HG03025 (cell line): ENCODE data around the gene UBE2D3.

Experiments
- ATAC-seq: cut with Tn5 transposase; IDR thresholded peaks from one replicate; pipeline ENCODE4 v1.9.1; 2021; ENCODE audit warnings: mild to moderate bottlenecking, moderate library complexity; ENCODE audit not compliant: unreplicated experiment, low FRiP score

The UBE2D3 gene

DNA sequence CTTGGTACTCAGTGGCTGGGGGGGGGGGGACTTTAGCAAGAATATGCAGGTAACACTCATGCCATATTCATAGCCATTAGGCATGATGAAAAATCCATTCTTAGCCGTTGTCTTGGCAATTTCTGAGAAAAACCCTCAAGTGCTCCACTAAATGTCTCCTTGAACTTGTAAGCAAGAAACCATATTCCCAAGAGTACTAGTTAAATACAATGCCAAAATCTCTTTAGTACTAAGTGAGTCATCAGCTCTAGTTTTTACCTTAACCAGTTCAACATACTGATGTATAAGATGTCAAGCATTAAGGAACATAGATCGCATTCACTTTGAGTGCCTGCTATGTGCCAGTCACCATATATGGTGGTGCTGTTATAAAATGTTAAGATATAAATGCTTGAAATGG lies 27.5 kb downstream of the UBE2D3 start:
- no peak for ATAC-seq

DNA sequence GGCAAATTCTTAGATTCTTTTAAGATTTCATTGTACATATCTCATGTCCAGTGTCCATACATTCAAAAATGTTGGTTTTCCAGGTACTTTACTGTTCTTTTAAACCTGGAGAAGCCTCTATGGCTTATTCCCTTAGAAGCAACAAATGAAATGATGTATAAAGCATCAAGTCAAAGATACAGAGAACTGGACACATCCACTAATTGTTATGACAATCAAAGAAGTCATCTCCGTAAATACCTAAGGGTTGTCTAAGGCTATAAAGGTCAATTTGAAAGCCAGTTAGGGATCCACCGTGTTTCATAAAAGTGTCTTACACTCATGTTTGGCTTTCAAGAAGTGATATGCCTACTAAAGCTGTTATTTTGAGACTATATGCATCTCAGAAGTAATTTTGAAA lies 32.4 kb downstream of the UBE2D3 start:
- no peak for ATAC-seq

DNA sequence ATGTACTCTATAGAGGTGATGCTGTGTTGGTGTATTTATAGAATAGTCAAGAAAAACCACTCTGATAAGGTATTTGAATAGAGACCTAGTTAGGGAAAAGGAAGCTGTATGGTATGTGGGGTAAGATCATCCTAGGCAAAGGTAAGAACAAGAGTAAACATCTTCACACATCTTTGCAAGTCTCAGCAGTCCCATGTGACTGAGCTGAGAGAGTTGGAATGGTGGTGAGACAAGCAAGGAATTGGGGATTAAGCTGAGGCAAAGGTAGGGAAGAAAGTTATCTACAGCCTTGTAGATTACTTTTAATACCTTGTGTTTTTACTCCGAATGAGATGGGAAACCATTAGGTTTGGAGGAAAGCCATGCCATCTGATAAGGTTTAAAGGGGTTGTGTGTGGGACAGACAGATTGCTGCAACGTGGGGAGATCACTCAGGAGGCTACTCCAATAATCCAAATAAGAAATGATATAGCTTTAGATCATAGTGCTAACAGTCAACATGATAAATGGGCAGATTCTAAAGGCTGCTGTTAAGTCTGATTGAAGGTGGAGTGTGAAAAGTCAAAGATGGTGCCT lies 34.9 kb downstream of the UBE2D3 start:
- no peak for ATAC-seq

DNA sequence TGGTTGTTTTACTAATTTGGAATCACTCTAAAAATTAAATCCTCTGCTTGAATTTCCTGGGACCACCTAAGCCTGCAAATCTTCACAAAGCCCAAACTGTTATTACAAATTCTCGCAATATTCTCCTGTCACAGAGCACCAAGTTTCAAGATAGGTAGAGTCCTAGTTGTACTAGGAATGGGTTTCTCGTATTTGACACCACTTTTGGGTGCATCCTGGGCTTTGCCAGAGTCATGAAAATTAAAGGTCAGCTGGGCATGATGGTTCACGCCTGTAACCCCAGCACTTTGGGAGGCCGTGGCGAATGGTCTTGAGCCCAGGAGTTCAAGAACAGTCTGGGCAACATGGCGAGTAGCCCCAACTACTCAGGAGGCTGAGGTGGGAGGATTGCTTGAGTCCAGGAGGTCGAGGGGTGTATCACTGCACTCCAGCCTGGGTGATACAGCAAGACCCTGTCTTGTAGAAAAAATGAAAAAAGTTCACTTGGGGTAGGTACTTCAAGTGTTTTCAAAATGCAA lies 36.0 kb downstream of the UBE2D3 start:
- no peak for ATAC-seq

DNA sequence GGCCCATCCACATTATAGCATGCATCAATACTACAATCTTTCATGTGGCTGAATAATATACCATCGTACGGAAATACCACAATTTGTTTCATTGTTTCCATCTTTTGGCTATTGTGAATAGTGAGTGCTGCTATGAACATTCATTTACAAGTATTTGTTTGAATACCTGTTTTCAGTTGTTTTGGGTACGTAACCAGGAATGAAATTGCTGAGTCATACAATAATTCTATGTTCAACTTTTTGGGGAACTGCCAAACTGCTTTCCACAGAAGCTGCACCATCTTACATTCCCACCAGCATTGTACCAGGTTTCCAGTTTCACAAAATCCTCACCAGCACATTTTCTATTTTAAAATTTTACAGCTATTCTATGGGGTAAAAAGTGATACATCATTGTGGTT lies 38.0 kb downstream of the UBE2D3 start:
- ATAC-seq = no peak

DNA sequence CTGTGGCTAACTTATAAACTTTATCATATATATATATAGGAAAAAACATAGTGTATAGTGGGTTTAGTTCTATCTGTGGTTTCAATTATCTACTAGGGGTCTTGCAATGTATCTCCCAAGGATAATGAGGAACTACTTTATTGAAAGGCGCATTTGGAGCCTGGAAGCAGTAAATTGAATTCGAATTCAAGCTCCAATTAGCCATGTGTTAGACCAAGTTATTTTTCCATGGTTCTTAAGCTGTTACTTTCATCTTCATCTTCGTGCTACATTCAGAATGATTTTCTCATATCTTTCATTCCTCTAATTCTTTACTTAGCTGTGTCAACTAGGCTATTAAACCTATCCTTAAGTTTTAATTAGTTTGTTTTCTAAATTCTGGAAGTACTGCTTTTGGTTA lies 39.4 kb downstream of the UBE2D3 start:
- ATAC-seq = no peak

DNA sequence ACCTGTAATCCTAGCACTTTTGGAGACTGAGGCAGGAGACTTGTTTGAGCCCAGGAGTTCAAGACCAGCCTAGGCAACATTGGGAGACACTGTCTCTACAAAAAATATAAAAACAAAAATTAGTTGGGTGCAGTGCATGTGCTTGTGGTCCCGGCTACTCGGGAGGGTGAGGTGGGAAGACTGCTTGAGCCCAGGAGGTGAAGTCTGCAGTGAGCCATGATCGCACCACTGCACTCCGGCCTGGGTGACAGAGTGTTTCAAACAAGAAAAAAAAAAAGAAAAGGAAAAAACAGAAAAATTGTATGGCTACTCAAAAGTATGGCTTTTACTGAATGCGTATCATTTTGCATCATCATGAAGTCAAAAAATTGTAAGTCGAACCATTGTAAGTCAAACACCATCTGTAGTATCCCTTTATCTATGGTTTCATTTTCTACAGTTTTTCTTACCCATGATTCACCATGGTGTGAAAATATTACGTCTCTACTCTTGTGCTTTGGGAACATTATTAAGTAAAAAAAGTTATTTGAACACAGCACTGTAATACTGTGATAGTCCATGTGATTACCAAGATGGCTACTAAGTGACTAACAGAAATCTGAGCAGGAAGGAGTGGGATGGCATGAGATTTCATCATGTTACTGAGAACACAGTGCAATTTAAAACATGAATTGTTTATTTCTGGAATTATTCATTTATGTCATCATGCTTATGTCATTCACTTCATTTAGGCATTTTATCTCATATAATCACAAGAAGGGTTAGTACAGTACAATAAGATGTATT lies 40.1 kb downstream of the UBE2D3 start:
- no peak for ATAC-seq

DNA sequence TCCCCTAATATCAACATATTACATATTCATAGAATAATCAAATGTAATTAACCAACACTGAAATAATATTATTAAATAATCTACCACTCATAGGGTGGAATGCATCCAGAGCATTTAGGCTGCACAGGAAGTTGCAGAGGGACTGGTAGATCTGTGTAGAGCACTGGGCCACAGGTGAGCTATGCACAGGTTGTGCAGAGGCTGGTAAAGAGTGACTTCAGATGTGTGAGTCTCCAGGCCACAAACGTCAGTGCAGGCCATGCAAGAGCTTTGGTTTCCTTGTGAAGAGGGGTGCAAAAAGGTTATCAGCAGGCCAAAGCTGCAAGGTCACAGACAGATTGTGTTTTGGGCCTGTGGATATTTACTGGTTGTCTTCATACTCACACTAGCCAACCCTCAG lies 41.1 kb downstream of the UBE2D3 start:
- no peak for ATAC-seq

DNA sequence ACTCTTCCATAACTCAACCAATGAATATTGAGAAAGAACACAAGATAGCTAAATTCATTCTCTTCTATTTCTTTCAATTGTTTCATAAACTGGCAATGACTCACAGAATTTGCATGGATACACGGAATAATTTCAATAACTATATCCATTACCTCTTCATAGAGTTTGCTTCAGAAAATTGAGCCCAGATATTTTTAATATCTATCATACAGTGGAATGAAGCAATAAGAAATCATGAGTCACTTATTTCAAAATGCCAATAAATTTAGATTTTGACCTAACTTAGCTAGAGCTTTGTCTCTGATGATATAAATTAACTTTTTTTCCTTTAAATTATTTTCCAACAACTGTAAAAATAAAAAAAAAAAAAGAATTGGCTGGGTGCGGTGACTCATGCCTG lies 44.3 kb downstream of the UBE2D3 start:
- ATAC-seq = no peak

DNA sequence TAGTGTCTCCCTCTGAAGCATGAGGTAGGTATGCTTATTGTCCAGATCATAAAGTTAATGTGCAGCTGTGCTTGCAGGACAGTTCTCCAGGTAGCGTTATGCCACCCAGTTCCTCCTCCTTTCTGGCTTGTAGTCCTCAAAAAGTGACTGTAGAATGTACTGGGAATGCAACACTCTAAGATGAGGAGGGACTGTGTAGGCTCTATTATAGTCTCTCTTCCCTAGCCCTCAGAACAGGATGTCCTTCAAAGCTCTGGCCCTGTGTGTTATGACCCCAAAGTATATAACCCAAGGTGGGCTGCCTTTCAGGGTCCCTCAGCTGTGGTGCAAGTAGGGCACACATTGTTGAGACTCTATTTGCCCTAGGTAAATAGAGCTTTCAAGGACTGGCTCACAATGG lies 45.8 kb downstream of the UBE2D3 start:
- ATAC-seq = no peak

DNA sequence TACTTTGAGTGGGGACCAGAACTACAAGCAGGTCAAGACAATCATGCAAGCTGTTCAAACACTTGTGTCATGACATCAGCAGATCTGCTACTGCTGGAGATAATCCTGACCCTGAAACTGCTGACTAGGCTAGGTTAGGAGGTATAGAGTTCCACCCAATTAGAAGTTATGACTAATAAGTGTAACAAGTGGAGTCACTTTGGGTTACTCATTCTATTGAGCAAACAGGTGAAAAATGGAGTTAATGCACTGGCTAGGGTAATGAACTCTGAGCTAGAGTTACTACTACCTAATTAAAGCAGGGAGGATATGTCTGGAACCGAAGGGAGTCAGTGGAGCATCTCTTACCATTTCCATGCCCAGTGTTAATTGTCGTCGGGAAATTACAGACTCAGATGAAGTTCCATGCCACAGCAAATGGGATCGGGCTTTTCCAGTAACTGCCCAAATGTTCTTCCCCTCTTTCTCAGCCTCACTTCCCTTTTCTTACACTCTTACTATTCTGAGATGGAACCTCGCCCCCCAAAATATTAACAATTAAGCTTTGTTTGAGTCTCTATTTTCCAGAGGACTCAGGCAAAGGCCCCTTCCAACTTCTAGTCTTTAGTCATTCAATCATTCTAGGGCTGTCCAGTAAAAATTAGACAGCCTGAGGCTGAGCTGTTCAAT lies 46.7 kb downstream of the UBE2D3 start:
- ATAC-seq = no peak

DNA sequence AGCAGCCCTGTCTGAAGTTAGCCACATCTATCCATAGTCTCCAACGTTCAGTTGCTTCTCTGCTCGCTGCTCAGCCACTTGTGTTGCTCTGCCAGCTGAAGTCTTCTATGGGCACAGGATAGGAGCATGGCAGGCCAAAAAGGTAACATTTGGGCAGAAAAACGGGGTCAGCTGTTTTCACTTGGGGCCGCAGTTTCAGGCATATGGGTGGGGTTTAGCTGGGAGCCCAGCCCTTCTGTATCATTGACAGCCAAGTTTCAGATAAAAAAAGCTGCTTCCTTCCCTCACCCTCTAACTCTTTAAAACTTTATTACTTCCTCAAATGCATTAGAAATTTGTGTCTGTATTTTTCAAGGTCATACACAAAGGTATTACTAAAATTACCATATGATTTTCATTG lies 48.1 kb downstream of the UBE2D3 start:
- no peak for ATAC-seq

DNA sequence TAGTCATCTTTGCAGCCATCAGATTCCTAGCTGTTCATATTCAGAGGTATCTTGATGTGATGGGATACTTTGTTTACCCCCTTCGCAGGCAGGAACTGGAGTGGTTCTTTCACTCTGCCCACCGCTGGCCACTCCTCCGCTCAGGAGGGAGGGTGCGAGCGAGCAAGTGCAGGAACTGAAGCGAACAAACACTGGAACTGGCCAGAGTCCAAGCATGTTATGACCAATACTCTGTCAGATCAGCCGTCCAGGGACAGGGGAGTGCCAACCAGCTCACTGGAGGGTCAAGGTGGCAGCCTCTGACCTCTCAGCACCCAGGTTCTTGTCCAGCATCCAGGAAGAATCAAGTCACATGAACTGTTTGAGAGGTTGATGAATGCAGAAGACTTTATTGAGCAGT lies 48.6 kb downstream of the UBE2D3 start:
- ATAC-seq = no peak

DNA sequence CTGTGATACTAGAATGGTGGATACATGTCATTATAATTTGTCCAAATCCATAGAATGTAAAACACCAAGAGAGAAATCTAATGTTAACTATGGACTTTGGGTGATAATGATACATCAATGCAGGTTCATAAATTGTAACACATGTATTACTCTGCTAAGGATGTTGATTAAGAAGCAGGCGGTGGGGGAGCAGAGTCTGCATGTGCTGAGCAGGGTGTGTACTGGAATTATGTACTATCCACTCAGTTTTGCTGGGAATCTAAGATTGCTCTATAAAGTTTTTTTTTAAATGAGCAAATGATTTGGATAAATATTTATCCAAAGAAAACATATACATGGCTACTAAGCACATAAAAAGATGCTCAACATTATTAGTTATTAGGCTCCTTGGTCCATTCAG lies 51.5 kb downstream of the UBE2D3 start:
- ATAC-seq = no peak

DNA sequence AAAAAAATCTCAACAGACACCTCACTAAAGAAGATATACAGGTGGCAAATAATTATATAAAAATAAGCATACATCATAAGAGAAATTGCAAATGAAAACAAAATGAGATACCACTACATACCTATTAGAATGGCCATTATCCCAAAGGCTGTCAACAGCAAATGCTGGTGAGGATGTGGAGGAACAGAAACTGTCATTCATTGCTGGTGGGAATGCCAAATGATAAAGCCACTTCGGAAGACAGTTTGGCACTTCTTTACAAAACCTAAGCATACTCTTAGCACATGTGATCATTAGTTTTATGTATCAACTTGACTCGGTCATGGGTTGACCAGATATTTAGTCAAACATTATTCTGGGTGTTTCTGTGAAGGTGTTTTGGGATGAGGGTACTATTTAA lies 53.1 kb downstream of the UBE2D3 start:
- no peak for ATAC-seq

DNA sequence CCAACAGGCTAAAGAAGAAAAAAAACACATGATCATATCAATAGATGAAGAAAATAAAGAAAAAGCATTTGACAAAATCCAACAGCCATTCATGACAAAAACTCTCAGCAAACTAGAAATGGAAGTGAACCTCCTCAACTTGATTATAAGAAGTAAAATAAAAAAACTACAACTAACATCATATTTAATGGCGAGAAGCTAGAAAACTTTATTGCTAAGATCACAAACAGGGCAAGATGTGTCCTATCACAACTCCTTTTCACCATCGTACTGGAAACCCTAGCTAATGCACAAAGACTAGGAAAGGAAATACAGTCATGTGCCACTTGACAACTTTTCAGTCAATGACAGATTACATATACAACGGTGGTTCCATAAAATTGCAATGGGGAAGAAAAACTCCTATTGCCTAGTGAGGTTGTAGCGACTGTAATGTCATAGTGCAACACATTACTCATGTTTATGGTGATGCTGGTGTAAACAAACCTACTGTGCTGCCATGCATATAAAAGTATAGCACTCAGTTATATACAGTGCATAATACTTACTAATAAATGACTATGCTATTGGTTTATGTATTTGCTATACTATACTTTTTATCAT lies 54.5 kb downstream of the UBE2D3 start:
- no peak for ATAC-seq

DNA sequence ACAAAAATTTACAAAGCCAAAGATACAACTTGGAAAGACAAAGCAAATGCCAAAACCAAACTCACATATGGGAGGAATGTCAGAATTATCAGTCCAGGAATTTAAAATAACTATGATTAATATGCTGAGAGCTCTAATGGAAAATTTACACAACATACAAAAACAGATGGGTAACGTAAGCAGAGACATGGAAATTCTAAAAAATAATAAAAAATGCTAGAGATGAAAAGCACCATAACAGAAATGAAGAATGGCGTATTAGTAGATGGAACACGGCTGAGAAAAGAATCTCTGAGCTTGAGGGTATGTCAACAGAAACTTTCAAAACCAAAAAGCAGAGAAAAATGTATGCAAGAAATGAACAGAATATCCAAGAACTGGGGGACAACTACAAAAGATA lies 62.5 kb downstream of the UBE2D3 start:
- ATAC-seq = no peak

DNA sequence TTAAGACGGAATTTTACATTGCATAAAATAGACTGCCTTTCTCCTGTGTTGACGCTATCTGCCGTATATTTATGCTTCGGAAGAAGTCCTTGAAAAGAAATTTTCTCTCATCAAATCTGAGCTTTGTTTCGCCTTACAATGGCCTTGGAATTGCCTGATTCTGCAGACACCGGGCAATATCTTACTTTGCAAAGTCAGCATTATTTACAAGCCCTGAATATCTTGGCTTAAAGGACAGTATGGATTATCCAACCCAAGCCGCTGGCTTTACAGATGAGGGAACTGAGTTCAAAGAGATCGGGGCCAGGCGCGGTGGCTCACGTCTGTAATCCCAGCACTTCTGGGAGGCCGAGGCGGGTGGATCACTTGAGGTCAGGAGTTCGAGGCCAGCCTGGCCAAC lies 65.4 kb downstream of the UBE2D3 start:
- no peak for ATAC-seq

DNA sequence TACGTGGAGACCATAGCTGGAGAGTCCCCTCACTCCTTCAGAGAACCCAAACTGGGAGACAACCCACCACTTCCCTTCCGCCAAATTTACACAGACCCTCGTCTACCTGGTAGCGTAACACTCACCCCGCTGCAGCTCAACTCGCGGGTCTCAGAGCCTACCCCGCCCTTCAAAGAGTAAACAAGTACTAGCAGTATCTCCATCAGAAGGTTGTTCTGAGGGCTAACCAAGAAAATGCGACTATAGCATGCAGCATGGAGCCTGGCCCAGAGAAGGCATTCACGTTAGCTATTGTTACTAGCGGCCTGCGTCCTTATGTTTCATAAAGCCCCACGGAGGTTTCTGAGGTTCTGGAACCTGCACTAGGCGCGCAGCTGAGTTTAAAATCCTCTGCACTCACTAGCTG lies 66.1 kb downstream of the UBE2D3 start:
- no peak for ATAC-seq

DNA sequence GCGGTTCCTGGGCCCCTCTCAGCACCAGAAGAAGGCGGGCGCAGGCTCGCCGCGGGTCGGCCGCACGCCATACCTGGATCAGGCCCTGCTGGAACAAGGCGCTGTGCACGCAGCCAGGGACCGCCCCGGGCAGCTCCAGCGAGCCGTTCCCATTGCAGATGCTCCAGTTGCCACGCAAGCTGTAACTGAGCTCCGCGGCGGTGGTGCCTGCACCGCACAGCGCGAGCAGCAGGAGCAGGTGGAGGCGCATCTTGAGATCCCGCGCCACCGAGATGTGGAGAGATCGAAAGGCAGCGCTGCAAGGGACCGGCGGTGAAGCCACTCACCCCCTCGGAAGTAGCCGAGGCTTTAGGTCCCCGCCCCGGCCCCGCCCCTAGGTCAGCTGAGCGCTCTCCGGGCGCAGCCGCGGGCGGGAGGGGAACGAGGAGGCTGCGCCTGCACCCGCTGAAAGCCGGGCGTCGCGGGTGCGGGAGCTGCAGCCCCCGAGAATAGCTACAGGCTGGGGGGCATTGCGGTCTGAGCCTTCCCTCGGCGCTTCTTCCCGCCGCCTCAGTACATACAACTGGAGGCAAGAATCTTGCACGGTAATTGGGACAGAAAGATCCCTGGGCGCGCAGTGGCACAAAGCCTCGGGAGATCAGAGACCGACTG lies 66.6 kb downstream of the UBE2D3 start, which contains the start of gene MANBA:
TSS of gene MANBA (minus strand) at position 324 of the 651 bp plus-strand sequence. CDS start at position 250, 74 bp downstream.
- ATAC-seq = peak; percentile 95
